SK-N-MC (cell line): ENCODE measurements around the gene PTPN13.

Experiments used
- EZH2 ChIP-seq: fragments of 200-600 bp; sonication (generic); IDR thresholded peaks from one replicate; pipeline ENCODE4 v1.6.1; 2017; ENCODE audit warnings: antibody characterized with exemption
- FOXP2 ChIP-seq: optimal IDR thresholded peaks from 2 replicates; pipeline ENCODE3; 2011; ENCODE audit warnings: mild to moderate bottlenecking, moderate library complexity; ENCODE audit not compliant: insufficient read depth; ENCODE audit errors: extremely low read length, control extremely low read depth
- POLR2AphosphoS5 ChIP-seq: IDR thresholded peaks from 2 replicates; pipeline ENCODE4 v1.6.1; 2012; ENCODE audit warnings: mild to moderate bottlenecking, low read depth, low read length, borderline replicate concordance

DNA sequence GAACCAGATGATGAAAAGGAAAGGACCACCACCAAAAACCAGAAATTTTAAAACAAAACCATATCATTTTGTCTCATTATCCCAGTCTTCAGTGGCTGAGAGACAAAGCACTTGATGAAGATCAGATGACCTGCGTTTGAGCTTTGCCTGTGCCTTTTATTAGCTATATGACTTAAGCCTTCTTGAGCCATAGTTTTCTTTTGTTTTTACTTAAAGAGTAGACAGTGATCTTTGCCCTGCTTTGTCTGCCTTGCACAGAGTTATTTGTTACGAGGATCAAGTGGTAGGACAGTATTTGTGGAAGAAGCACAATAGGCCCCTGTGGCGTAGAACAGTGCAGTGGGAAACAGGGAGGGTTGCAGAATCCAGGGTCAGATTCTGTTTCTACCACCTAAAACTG lies 165.2 kb downstream of the PTPN13 start:
- TF ChIP-seq POLR2AphosphoS5 (no peak), EZH2 (no peak), FOXP2 (no peak)
